Suprapubic skin (tissue), 4 donors: Measurements from ENCODE around the gene PRSS50. TPM values are rescaled to one million over a fixed set of nuclear protein-coding genes. Genes with fewer than 3 reads are reported as not detected.

Experiments used
- DNase-seq, 2 donors: peaks; one replicate each; pipeline ENCODE4 v3.0.0-alpha.2; 2019; ENCODE audit warnings: low spot score in 2 of 2
- H3K27ac ChIP-seq: fragments of 200-600 bp; sonication (generic); one replicate; pipeline ENCODE4 v1.5.1; 2019
- H3K27me3 ChIP-seq: fragments of 200-600 bp; sonication (generic); one replicate; pipeline ENCODE4 v1.5.1; 2019
- H3K36me3 ChIP-seq: fragments of 200-600 bp; sonication (generic); one replicate; pipeline ENCODE4 v1.5.1; 2019
- H3K4me1 ChIP-seq: fragments of 200-600 bp; sonication (generic); one replicate; pipeline ENCODE4 v1.5.1; 2019
- H3K4me3 ChIP-seq: fragments of 200-600 bp; sonication (generic); one replicate; pipeline ENCODE4 v1.5.1; 2019; ENCODE audit warnings: mild to moderate bottlenecking
- H3K9me3 ChIP-seq: fragments of 200-600 bp; sonication (generic); one replicate; pipeline ENCODE4 v1.5.1; 2019
- CTCF ChIP-seq, 2 donors: fragments of 200-600 bp in 1 of 2; fragments of 450-650 bp in 1 of 2; sonication (generic) in 1 of 2; IDR thresholded peaks; one replicate each; pipeline ENCODE4 v1.5.1; 2016 to 2019; ENCODE audit warnings: antibody characterized with exemption in 2 of 2, mild to moderate bottlenecking in 1 of 2, moderate library complexity in 1 of 2
- EP300 ChIP-seq: sonication (generic); formaldehyde crosslinking; IDR thresholded peaks from one replicate; pipeline ENCODE4 v1.6.1; 2017; ENCODE audit warnings: antibody characterized with exemption
- POLR2A ChIP-seq, 2 donors: fragments of 450-650 bp; IDR thresholded peaks; one replicate each; pipeline ENCODE4 v1.6.1; 2017; ENCODE audit warnings: antibody characterized with exemption in 2 of 2, mild to moderate bottlenecking in 2 of 2, moderate library complexity in 2 of 2
- POLR2AphosphoS5 ChIP-seq, 3 donors: sonication (generic); formaldehyde crosslinking; IDR thresholded peaks; one replicate each; pipeline ENCODE4 v1.6.1; 2017; ENCODE audit warnings: antibody characterized with exemption in 3 of 3
- WGBS: methylation state at CpG from one replicate; pipeline ENCODE4 v1.1.5; 2018; 5-methylcytosine and 5-hydroxymethylcytosine counted together
- total RNA-seq, 4 donors: library from RNA; depleted of rRNA; stranded (reverse); fragments of >200 nt; gene quantifications; one replicate each; pipeline ENCODE4 v1.1.0, GENCODE V29; 2016

Gene PRSS50
- total RNA-seq, 4 donors from 2014 or later: not detected

- Histone ChIP-seq H3K9me3 (no peaks in the 10 kb centered on the region), H3K27ac (no peak overlapping the region), H3K27me3 (no peaks in the 10 kb centered on the region), H3K4me1 (peaks cover 21% of the 10 kb centered on the region), H3K4me3 (no peak overlapping the region), H3K36me3 (no peaks in the 10 kb centered on the region)
- peak in 1 of 2 donors; percentile 55 for DNase-seq
- WGBS: 93% methylated on average over 6 of the region's 6 CpGs
- TF ChIP-seq CTCF (IDR thresholded peaks at IDR 0.05) (no peak), POLR2A (IDR thresholded peaks at IDR 0.05) (no peak), POLR2AphosphoS5 (IDR thresholded peaks at IDR 0.05) (no peak), EP300 (no peak)
Observed at GRCh38 chr3:46709721-46710120, 7.9 kb downstream of the PRSS50 start.

GRCh38 chr3:46709157-46709654, 8.5 kb downstream of the PRSS50 start:
- TF ChIP-seq POLR2A (IDR thresholded peaks at IDR 0.05) (no peak), POLR2AphosphoS5 (IDR thresholded peaks at IDR 0.05) (no peak), EP300 (no peak), CTCF (IDR thresholded peaks at IDR 0.05) (no peak)
- Histone ChIP-seq H3K36me3 (no peaks in the 10 kb centered on the region), H3K27ac (no peak overlapping the region), H3K27me3 (no peaks in the 10 kb centered on the region), H3K4me3 (no peak overlapping the region), H3K4me1 (peaks cover 21% of the 10 kb centered on the region), H3K9me3 (no peaks in the 10 kb centered on the region)
- no peak for DNase-seq
- WGBS: 79% methylated on average over 1 of the region's 7 CpGs

GRCh38 chr3:46708401-46709156, 9.1 kb downstream of the PRSS50 start:
- TF ChIP-seq EP300 (no peak), CTCF (IDR thresholded peaks at IDR 0.05) (no peak), POLR2A (IDR thresholded peaks at IDR 0.05) (no peak), POLR2AphosphoS5 (IDR thresholded peaks at IDR 0.05) (no peak)
- H3K9me3 ChIP-seq: no peaks in the 10 kb centered on the region
- no peaks in the 10 kb centered on the region for H3K27me3 ChIP-seq
- no peak overlapping the region for H3K4me3 ChIP-seq
- peaks cover 16% of the 10 kb centered on the region for H3K4me1 ChIP-seq
- WGBS: no CpG with 5 or more reads among the region's 11 CpGs
- no peaks in the 10 kb centered on the region for H3K36me3 ChIP-seq
- no peak overlapping the region for H3K27ac ChIP-seq
- peak; percentile 49 to 57 for DNase-seq

GRCh38 chr3:46707601-46708011, 10.1 kb downstream of the PRSS50 start:
- Histone ChIP-seq H3K36me3 (no peaks in the 10 kb centered on the region), H3K4me1 (peaks cover 16% of the 10 kb centered on the region), H3K27me3 (no peaks in the 10 kb centered on the region), H3K9me3 (no peaks in the 10 kb centered on the region), H3K27ac (no peak overlapping the region), H3K4me3 (no peak overlapping the region)
- peak; percentile 25 to 75 for DNase-seq
- no peak for TF ChIP-seq POLR2A (IDR thresholded peaks at IDR 0.05)
- no peak for TF ChIP-seq EP300
- TF ChIP-seq CTCF (IDR thresholded peaks at IDR 0.05): no peak
- no peak for TF ChIP-seq POLR2AphosphoS5 (IDR thresholded peaks at IDR 0.05)
- 93% methylated on average over 5 of the region's 7 CpGs for WGBS

- DNase-seq: peak; percentile 44 to 70
- 59% methylated on average over 10 of the region's 13 CpGs for WGBS
- H3K4me3 ChIP-seq: no peak overlapping the region
- H3K9me3 ChIP-seq: no peaks in the 10 kb centered on the region
- H3K36me3 ChIP-seq: no peaks in the 10 kb centered on the region
- TF ChIP-seq EP300: no peak
- no peak for TF ChIP-seq POLR2AphosphoS5 (IDR thresholded peaks at IDR 0.05)
- TF ChIP-seq POLR2A (IDR thresholded peaks at IDR 0.05): no peak
- TF ChIP-seq CTCF (IDR thresholded peaks at IDR 0.05): no peak
- H3K27me3 ChIP-seq: peaks cover 5% of the 10 kb centered on the region
- H3K4me1 ChIP-seq: peaks cover 16% of the 10 kb centered on the region
- no peak overlapping the region for H3K27ac ChIP-seq
Observed at GRCh38 chr3:46706771-46707582, 10.7 kb downstream of the PRSS50 start.
